Natural killer cell (primary cell): ENCODE measurements around the gene OGFOD1. TPM values are rescaled to one million over a fixed set of nuclear protein-coding genes. Genes with fewer than 3 reads are reported as not detected.

ENCODE experiments used
- ATAC-seq, 3 donors: fragments of 150-1000 bp in 2 of 3; fragments of 200-7000 bp in 1 of 3; cut with Tn5 transposase; 1 replicate in 1 of 3; 2 replicates in 2 of 3; pipeline ENCODE4 v1.10.0; 2021; ENCODE audit warnings: mild to moderate bottlenecking in 2 of 3, moderate library complexity in 2 of 3
- DNase-seq, 2 donors: peaks; one replicate each; pipeline versions ENCODE4 v3.0.0 to v3.0.0-alpha.2; 2013 to 2021; ENCODE audit warnings: mixed read lengths in 1 of 2
- H3K27ac ChIP-seq: one replicate; pipeline ENCODE4 v1.5.1; 2013; ENCODE audit warnings: mild to moderate bottlenecking, low read length
- H3K27me3 ChIP-seq: one replicate; pipeline ENCODE4 v1.6.1; 2013; ENCODE audit warnings: low read length; ENCODE audit not compliant: control insufficient read depth, insufficient read depth
- H3K36me3 ChIP-seq: one replicate; pipeline ENCODE4 v1.6.1; 2013; ENCODE audit warnings: low read length; ENCODE audit not compliant: control insufficient read depth, insufficient read depth
- H3K4me1 ChIP-seq: one replicate; pipeline ENCODE4 v1.6.1; 2013; ENCODE audit warnings: low read length; ENCODE audit not compliant: control insufficient read depth, insufficient read depth
- H3K4me3 ChIP-seq: one replicate; pipeline ENCODE4 v1.5.1; 2013; ENCODE audit warnings: low read length
- H3K9me3 ChIP-seq: one replicate; pipeline ENCODE4 v1.6.1; 2013; ENCODE audit warnings: low read length; ENCODE audit not compliant: control insufficient read depth, insufficient read depth
- H3K27ac Mint-ChIP-seq, 2 donors: one replicate each; pipeline ENCODE4 v1.8.0; 2022; ENCODE audit warnings: mild to moderate bottlenecking in 2 of 2, mixed read lengths in 2 of 2, moderate library complexity in 1 of 2
- H3K27me3 Mint-ChIP-seq, 2 donors: one replicate each; pipeline ENCODE4 v1.8.0; 2022; ENCODE audit warnings: low read depth in 2 of 2, mixed read lengths in 2 of 2
- H3K36me3 Mint-ChIP-seq: one replicate; pipeline ENCODE4 v1.8.0; 2022; ENCODE audit warnings: mixed read lengths
- H3K4me1 Mint-ChIP-seq, 2 donors: one replicate each; pipeline ENCODE4 v1.8.0; 2022; ENCODE audit warnings: mixed read lengths in 2 of 2
- H3K4me3 Mint-ChIP-seq: one replicate; pipeline ENCODE4 v1.8.0; 2022; ENCODE audit warnings: mild to moderate bottlenecking, moderate library complexity, mixed read lengths
- H3K9me3 Mint-ChIP-seq, 2 donors: one replicate each; pipeline ENCODE4 v1.8.0; 2022; ENCODE audit warnings: mixed read lengths in 2 of 2
- WGBS: methylation state at CpG from one replicate; pipeline ENCODE4 v1.1.7; 2013; ENCODE audit warnings: missing lambda C conversion rate; ENCODE audit not compliant: insufficient coverage; 5-methylcytosine and 5-hydroxymethylcytosine counted together
- intact Hi-C: fragments of 100-400 bp; cut with micrococcal nuclease; formaldehyde crosslinking; loops from one replicate; pipeline ENCODE4 v1.14.2; 2022
- total RNA-seq, 4 donors: library from RNA; stranded (reverse); fragments of 120-200 nt in 1 of 4; gene quantifications; one replicate each; pipeline versions ENCODE4 v1.2.3 to v1.2.4, GENCODE V29; 2013 to 2022
- TF ChIP-seq, protein P1 (sequence below): fragments of 200-600 bp; IDR thresholded peaks from one replicate; pipeline ENCODE4 v1.8.0; 2022; ENCODE audit warnings: antibody characterized with exemption

OGFOD1 gene
- total RNA-seq, 3 donors from 2014 or later (not counting 1 experiment from before 2014, with no cell fraction given) = 12.7 to 20.6 (median 13.1) TPM

DNA sequence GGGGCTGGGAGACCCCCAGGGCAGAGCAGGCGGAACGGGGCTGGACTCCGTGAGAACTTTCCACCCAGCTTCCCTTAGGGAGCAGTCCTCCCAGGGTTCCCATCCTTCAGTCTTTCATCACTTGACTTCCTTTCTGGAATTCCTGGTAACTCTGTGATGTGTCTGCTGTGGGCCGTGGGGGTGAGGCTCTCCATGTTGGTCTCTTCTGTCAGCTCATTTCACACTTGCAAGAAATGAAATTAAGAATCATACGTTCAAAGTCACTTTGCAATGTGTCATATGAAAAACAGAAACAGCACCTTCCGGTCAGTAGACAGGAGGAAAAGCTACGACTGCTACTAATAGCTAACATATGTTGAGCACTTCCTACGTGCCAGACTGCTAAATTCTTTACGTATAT, 73.9 kb downstream of the OGFOD1 start:
- Histone ChIP-seq H3K27me3 (no peaks in the 10 kb centered on the region), H3K9me3 (no peaks in the 10 kb centered on the region), H3K36me3 (no peaks in the 10 kb centered on the region), H3K4me1 (peaks cover 6% of the 10 kb centered on the region), H3K27ac (no peak overlapping the region), H3K4me3 (no peak overlapping the region)
- TF ChIP-seq, protein P1, sequence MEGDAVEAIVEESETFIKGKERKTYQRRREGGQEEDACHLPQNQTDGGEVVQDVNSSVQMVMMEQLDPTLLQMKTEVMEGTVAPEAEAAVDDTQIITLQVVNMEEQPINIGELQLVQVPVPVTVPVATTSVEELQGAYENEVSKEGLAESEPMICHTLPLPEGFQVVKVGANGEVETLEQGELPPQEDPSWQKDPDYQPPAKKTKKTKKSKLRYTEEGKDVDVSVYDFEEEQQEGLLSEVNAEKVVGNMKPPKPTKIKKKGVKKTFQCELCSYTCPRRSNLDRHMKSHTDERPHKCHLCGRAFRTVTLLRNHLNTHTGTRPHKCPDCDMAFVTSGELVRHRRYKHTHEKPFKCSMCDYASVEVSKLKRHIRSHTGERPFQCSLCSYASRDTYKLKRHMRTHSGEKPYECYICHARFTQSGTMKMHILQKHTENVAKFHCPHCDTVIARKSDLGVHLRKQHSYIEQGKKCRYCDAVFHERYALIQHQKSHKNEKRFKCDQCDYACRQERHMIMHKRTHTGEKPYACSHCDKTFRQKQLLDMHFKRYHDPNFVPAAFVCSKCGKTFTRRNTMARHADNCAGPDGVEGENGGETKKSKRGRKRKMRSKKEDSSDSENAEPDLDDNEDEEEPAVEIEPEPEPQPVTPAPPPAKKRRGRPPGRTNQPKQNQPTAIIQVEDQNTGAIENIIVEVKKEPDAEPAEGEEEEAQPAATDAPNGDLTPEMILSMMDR = no peak
- Mint-ChIP-seq H3K27me3 (peaks cover 22 to 25% of the 10 kb centered on the region in 2 donors), H3K27ac (no peak overlapping the region), H3K4me3 (no peak overlapping the region), H3K4me1 (peaks cover 6% of the 10 kb centered on the region in 2 donors), H3K9me3 (no peaks in the 10 kb centered on the region), H3K36me3 (no peaks in the 10 kb centered on the region)
- intact Hi-C loops = no loop called here
- ATAC-seq = no peak
- 84% methylated on average over 7 of the region's 9 CpGs for WGBS
- no peak for DNase-seq

Other genes with a start within 250 kb of the OGFOD1 start
- gene AMFR, start 26.0 kb upstream of the OGFOD1 start, total RNA-seq = 10 to 100 TPM; 58.4 to 87.1 (median 71.7) TPM
- gene NUDT21, start 222 bp upstream of the OGFOD1 start, total RNA-seq = 100 to 1,000 TPM in 1 of 3 donors, 10 to 100 TPM in 2; 78.1 to 108 (median 90.0) TPM
- gene BBS2, start 68.5 kb downstream of the OGFOD1 start, total RNA-seq = 10 to 100 TPM; 36.8 to 40.3 (median 38.2) TPM
- gene MT4, start 113.5 kb downstream of the OGFOD1 start, total RNA-seq = not detected
- gene MT3, start 138.0 kb downstream of the OGFOD1 start, total RNA-seq = not detected
- 10 to 100 TPM; 33.0 to 81.5 (median 70.6) TPM for gene MT2A, start 157.0 kb downstream of the OGFOD1 start, total RNA-seq
- gene MT1E, start 174.2 kb downstream of the OGFOD1 start, total RNA-seq = 1 to 10 TPM in 1 of 3 donors, under 1 TPM in 1, not detected in 1; 0.40 to 3.2 TPM
- gene MT1M, start 181.1 kb downstream of the OGFOD1 start, total RNA-seq = not detected
- gene MT1A, start 187.1 kb downstream of the OGFOD1 start, total RNA-seq = not detected
- gene MT1B, start 200.3 kb downstream of the OGFOD1 start, total RNA-seq = not detected
- gene MT1F, start 206.4 kb downstream of the OGFOD1 start, total RNA-seq = 1 to 10 TPM; 3.8 to 8.0 (median 5.4) TPM
- 1 to 10 TPM in 1 of 3 donors, under 1 TPM in 1, not detected in 1; 0.80 to 1.5 TPM for gene MT1G, start 216.5 kb downstream of the OGFOD1 start, total RNA-seq
- gene MT1H, start 218.3 kb downstream of the OGFOD1 start, total RNA-seq = not detected
- gene MT1X, start 230.9 kb downstream of the OGFOD1 start, total RNA-seq = 10 to 100 TPM; 17.6 to 23.1 (median 20.0) TPM